Fibroblast of mammary gland (primary cell): ENCODE results near the gene KHDC3L.

Experiments
- DNase-seq: peaks from one replicate; pipeline ENCODE4 v3.0.0-alpha.2; 2010; ENCODE audit warnings: low read depth
- H3K4me3 ChIP-seq: 2 replicates; pipeline ENCODE4 v1.5.1; 2011; ENCODE audit warnings: low read depth, mild to moderate bottlenecking, low read length, moderate library complexity; ENCODE audit not compliant: control insufficient read depth
- TF ChIP-seq, protein P1 (sequence below): conservative IDR thresholded peaks from 2 replicates; pipeline ENCODE4 v1.5.1; 2011; ENCODE audit warnings: low read depth, low read length, inconsistent platforms; ENCODE audit not compliant: control insufficient read depth, insufficient read depth

Gene KHDC3L

DNA sequence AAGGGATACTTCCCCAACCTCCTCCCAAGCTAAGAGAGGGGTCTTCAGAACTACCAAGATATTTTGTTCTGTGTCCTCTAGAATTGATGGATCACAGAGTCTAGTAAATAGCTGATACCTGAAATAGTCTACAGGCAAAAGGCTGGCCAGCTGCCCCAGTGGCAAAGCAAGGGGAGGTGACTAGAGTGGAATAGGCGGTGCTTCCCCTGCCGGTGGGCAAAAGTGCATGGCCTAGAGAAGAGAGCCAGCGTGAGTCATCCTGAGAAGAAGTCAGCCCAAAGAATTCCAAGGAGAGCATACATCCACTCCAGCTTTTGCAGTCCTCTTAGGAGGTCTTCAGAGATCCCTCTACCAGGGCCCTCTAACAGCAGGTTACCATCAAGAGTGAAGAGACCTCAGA, 23.1 kb upstream of the KHDC3L start:
- DNase-seq, result no peak
- TF ChIP-seq, protein P1, sequence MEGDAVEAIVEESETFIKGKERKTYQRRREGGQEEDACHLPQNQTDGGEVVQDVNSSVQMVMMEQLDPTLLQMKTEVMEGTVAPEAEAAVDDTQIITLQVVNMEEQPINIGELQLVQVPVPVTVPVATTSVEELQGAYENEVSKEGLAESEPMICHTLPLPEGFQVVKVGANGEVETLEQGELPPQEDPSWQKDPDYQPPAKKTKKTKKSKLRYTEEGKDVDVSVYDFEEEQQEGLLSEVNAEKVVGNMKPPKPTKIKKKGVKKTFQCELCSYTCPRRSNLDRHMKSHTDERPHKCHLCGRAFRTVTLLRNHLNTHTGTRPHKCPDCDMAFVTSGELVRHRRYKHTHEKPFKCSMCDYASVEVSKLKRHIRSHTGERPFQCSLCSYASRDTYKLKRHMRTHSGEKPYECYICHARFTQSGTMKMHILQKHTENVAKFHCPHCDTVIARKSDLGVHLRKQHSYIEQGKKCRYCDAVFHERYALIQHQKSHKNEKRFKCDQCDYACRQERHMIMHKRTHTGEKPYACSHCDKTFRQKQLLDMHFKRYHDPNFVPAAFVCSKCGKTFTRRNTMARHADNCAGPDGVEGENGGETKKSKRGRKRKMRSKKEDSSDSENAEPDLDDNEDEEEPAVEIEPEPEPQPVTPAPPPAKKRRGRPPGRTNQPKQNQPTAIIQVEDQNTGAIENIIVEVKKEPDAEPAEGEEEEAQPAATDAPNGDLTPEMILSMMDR, result no peak

DNA sequence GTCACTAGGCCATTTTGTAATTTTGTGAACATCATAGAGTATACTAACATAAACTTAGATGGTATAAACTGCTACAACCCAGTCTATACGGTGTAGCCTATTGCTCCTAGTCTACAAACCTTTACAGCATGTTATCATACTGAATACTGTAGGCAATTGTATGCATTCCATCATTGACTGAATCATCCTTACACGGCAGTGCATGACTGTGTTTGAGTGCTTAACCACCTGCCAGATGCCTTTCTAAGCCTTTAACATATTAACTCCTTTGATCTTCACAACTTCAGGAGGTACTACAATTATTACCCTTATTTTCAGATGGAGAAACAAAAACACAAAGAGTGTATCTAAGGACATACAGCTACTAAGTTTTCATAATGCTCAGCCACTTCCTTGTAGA, 22.4 kb upstream of the KHDC3L start:
- TF ChIP-seq, protein P1, result no peak

More for the DNA sequence above, 23.1 kb upstream of the KHDC3L start:
- H3K4me3 ChIP-seq, result no peak overlapping the region

GRCh38 chr6:73341335-73341734, 21.1 kb upstream of the KHDC3L start:
- no peak for DNase-seq
- no peak overlapping the region for H3K4me3 ChIP-seq
- TF ChIP-seq, protein P1, result no peak

More for the DNA sequence above, 22.4 kb upstream of the KHDC3L start:
- no peak for DNase-seq
- no peak overlapping the region for H3K4me3 ChIP-seq

- TF ChIP-seq, protein P1, result no peak
- no peak for DNase-seq
- H3K4me3 ChIP-seq, result no peak overlapping the region
These were observed 20.3 kb upstream of the KHDC3L start for GRCh38 chr6:73342174-73342573.

DNA sequence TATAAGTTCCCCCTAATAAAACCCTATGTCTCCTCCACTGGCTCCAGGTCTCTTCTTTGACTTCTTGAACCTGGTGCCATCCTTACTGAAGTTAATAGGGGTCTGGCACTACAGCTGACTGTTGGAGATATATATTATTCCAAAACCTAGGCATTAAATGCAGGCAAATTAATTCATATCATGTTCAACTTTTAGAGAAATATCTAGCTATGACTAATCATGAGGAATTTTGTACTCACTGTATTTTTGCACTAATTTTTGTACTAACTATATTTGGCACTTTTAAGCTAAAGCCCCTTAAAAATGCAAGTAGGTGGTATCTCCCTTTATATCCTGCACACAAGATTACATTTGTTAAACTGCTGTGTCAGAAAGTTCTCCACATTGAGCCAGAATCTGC, 19.3 kb upstream of the KHDC3L start:
- DNase-seq, result no peak
- TF ChIP-seq, protein P1, result no peak
- no peak overlapping the region for H3K4me3 ChIP-seq

DNA sequence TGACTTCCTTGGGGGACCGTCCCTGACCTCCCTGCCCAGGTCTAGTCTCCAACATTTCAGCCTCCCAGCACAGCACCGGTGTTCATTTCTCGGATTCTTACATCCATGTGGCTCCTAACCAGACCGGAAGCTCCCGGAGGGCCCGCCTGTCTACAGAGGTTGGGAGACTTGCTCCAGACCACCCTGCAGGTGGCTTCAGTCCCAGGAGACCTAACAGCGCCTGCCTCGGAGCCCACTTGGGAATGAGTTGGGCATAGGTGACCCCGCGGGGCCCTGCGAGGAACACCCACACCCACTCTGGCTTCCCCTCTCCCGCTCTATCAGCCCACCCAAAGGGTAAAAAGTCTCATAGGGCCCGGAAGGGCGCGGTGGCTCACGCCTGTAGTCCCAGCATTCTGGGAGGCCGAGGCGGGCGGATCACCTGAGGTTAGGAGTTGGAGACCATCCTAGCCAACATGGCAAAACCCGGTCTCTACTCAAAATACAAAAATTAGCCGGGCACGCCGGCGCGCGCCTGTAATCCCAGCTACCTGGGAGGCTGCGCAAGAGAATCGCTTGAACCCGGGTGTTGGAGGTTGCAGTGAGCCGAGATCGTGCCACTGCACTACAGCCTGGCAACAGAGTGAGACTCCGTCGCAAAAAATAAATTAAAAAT, 13.8 kb upstream of the KHDC3L start:
- H3K4me3 ChIP-seq, result no peak overlapping the region
- TF ChIP-seq, protein P1, result no peak
- DNase-seq, result no peak
